Measurements from ENCODE around the gene CSRP3.

GRCh38 chr11:19145319-19145718, 56.5 kb downstream of the CSRP3 start:
- TF ChIP-seq CTCF (conservative IDR thresholded peaks at IDR 0.05) (no peak), EZH2 (IDR thresholded peaks at IDR 0.05; ENCODE audit: low read depth) (no peak)
